Measurements from ENCODE around the gene COX7A2.
A peak's percentile ranks its signal among the peaks of the same experiment; 100 is the strongest.

COX7A2 gene

GRCh38 chr6:75209184-75209723, 34.3 kb downstream of the COX7A2 start:
- H2BK12ac ChIP-seq (ENCODE audit: low read length in 2 of 2), result peak overlapping the region in 1 of 2 experiments; percentile 15
- peaks cover 12% of the 10 kb centered on the region for H3K4me1 ChIP-seq (ENCODE audit: control insufficient read depth, insufficient read depth, low read depth, low read length)
- H3K14ac ChIP-seq (ENCODE audit: low read length in 2 of 2), result no peak overlapping the region
- no peak overlapping the region for H2BK15ac ChIP-seq (ENCODE audit: low read depth, poor library complexity, severe bottlenecking)
- H2AFZ ChIP-seq (ENCODE audit: low read depth, low read length), result no peak overlapping the region
- H3K9ac ChIP-seq (ENCODE audit: low read length), result peak overlapping the region; percentile 37
- H2AK5ac ChIP-seq (ENCODE audit: low read length, severe bottlenecking), result no peak overlapping the region
- WGBS, result 37% methylated on average over 6 of the region's 7 CpGs
- no peak overlapping the region for H3K4ac ChIP-seq (ENCODE audit: low read depth in 1 of 2, low read length in 2 of 2)
- H3K4me2 ChIP-seq (ENCODE audit: low read length, poor library complexity, severe bottlenecking), result no peak overlapping the region
- DNase-seq, result no peak
- H3K18ac ChIP-seq (ENCODE audit: low read depth in 1 of 2, low read length in 2 of 2), result no peak overlapping the region
- H2BK5ac ChIP-seq (ENCODE audit: low read depth, low read length, poor library complexity, severe bottlenecking), result no peak overlapping the region
- H3K27me3 ChIP-seq (ENCODE audit: control insufficient read depth in 1 of 2, insufficient read depth in 1 of 2, low read length in 2 of 2), result no peaks in the 10 kb centered on the region
- no peaks in the 10 kb centered on the region for H3K36me3 ChIP-seq (ENCODE audit: control insufficient read depth in 1 of 2, insufficient read depth in 2 of 2, low read depth in 1 of 2, low read length in 2 of 2)
- H4K8ac ChIP-seq (ENCODE audit: low read length), result no peak overlapping the region
- no peak overlapping the region for H3K27ac ChIP-seq (ENCODE audit: low read length, poor library complexity, severe bottlenecking)
- no peaks in the 10 kb centered on the region for H3K9me3 ChIP-seq (ENCODE audit: control insufficient read depth, low read length)
- H2BK120ac ChIP-seq (ENCODE audit: low read depth, low read length), result no peak overlapping the region
- H3K4me3 ChIP-seq (ENCODE audit: insufficient read depth in 1 of 2, low read depth in 1 of 2, low read length in 2 of 2), result no peak overlapping the region
- H4K91ac ChIP-seq (ENCODE audit: low read length), result no peak overlapping the region
- H3K79me1 ChIP-seq (replicated peaks; ENCODE audit: low read length, poor library complexity, severe bottlenecking), result peaks cover 4% of the 10 kb centered on the region
- no peak overlapping the region for H3K23ac ChIP-seq (ENCODE audit: low read length in 2 of 2)

GRCh38 chr6:75208298-75209183, 35.1 kb downstream of the COX7A2 start:
- Histone ChIP-seq H3K4me1 (ENCODE audit: control insufficient read depth, insufficient read depth, low read depth, low read length) (peaks cover 12% of the 10 kb centered on the region), H3K79me1 (replicated peaks; ENCODE audit: low read length, poor library complexity, severe bottlenecking) (peaks cover 4% of the 10 kb centered on the region), H3K27me3 (ENCODE audit: control insufficient read depth in 1 of 2, insufficient read depth in 1 of 2, low read length in 2 of 2) (no peaks in the 10 kb centered on the region), H2AK5ac (ENCODE audit: low read length, severe bottlenecking) (no peak overlapping the region), H3K14ac (ENCODE audit: low read length in 2 of 2) (no peak overlapping the region), H2BK15ac (ENCODE audit: low read depth, poor library complexity, severe bottlenecking) (peak overlapping the region; percentile 63), H4K91ac (ENCODE audit: low read length) (peak overlapping the region; percentile 28), H3K4me2 (ENCODE audit: low read length, poor library complexity, severe bottlenecking) (peak overlapping the region; percentile 24), H2BK120ac (ENCODE audit: low read depth, low read length) (peak overlapping the region; percentile 35), H3K9ac (ENCODE audit: low read length) (peak overlapping the region; percentile 95), H4K8ac (ENCODE audit: low read length) (peak overlapping the region; percentile 45), H3K18ac (ENCODE audit: low read depth in 1 of 2, low read length in 2 of 2) (peak overlapping the region; percentile 40 to 73), H3K9me3 (ENCODE audit: control insufficient read depth, low read length) (no peaks in the 10 kb centered on the region), H2AFZ (ENCODE audit: low read depth, low read length) (peak overlapping the region; percentile 16), H3K27ac (ENCODE audit: low read length, poor library complexity, severe bottlenecking) (no peak overlapping the region), H3K23ac (ENCODE audit: low read length in 2 of 2) (no peak overlapping the region), H2BK12ac (ENCODE audit: low read length in 2 of 2) (peak overlapping the region; percentile 38 to 81), H2BK5ac (ENCODE audit: low read depth, low read length, poor library complexity, severe bottlenecking) (no peak overlapping the region), H3K4me3 (ENCODE audit: insufficient read depth in 1 of 2, low read depth in 1 of 2, low read length in 2 of 2) (peak overlapping the region in 1 of 2 experiments; percentile 96), H3K4ac (ENCODE audit: low read depth in 1 of 2, low read length in 2 of 2) (peak overlapping the region; percentile 26 to 35), H3K36me3 (ENCODE audit: control insufficient read depth in 1 of 2, insufficient read depth in 2 of 2, low read depth in 1 of 2, low read length in 2 of 2) (no peaks in the 10 kb centered on the region)
- peak; percentile 90 for DNase-seq
- 2% methylated on average over 29 of the region's 33 CpGs for WGBS

- H2BK12ac ChIP-seq (ENCODE audit: low read length in 2 of 2), result peak overlapping the region; percentile 85 to 87
- peak overlapping the region; percentile 94 to 96 for H3K4ac ChIP-seq (ENCODE audit: low read depth in 1 of 2, low read length in 2 of 2)
- peak overlapping the region; percentile 95 for H4K91ac ChIP-seq (ENCODE audit: low read length)
- peak overlapping the region in 1 of 2 experiments; percentile 73 for H3K23ac ChIP-seq (ENCODE audit: low read length in 2 of 2)
- 4% methylated on average over 35 of the region's 35 CpGs for WGBS
- peaks cover 21% of the 10 kb centered on the region for H3K4me1 ChIP-seq (ENCODE audit: control insufficient read depth, insufficient read depth, low read depth, low read length)
- peaks cover 4% of the 10 kb centered on the region for H3K79me1 ChIP-seq (replicated peaks; ENCODE audit: low read length, poor library complexity, severe bottlenecking)
- peak overlapping the region; percentile 98 to 99 for H3K18ac ChIP-seq (ENCODE audit: low read depth in 1 of 2, low read length in 2 of 2)
- peak overlapping the region; percentile 52 for H2AK5ac ChIP-seq (ENCODE audit: low read length, severe bottlenecking)
- H3K27me3 ChIP-seq (ENCODE audit: control insufficient read depth in 1 of 2, insufficient read depth in 1 of 2, low read length in 2 of 2), result no peaks in the 10 kb centered on the region
- peak overlapping the region; percentile 96 for H4K8ac ChIP-seq (ENCODE audit: low read length)
- H2BK5ac ChIP-seq (ENCODE audit: low read depth, low read length, poor library complexity, severe bottlenecking), result no peak overlapping the region
- H3K4me3 ChIP-seq (ENCODE audit: insufficient read depth in 1 of 2, low read depth in 1 of 2, low read length in 2 of 2), result peak overlapping the region; percentile 37 to 96
- H3K9me3 ChIP-seq (ENCODE audit: control insufficient read depth, low read length), result no peaks in the 10 kb centered on the region
- H2BK15ac ChIP-seq (ENCODE audit: low read depth, poor library complexity, severe bottlenecking), result peak overlapping the region; percentile 85
- no peak overlapping the region for H2AFZ ChIP-seq (ENCODE audit: low read depth, low read length)
- H3K4me2 ChIP-seq (ENCODE audit: low read length, poor library complexity, severe bottlenecking), result peak overlapping the region; percentile 93
- peak overlapping the region; percentile 90 for H2BK120ac ChIP-seq (ENCODE audit: low read depth, low read length)
- peak; percentile 84 for DNase-seq
- H3K27ac ChIP-seq (ENCODE audit: low read length, poor library complexity, severe bottlenecking), result peak overlapping the region; percentile 85
- no peaks in the 10 kb centered on the region for H3K36me3 ChIP-seq (ENCODE audit: control insufficient read depth in 1 of 2, insufficient read depth in 2 of 2, low read depth in 1 of 2, low read length in 2 of 2)
- H3K14ac ChIP-seq (ENCODE audit: low read length in 2 of 2), result no peak overlapping the region
- H3K9ac ChIP-seq (ENCODE audit: low read length), result peak overlapping the region; percentile 95
Observed at GRCh38 chr6:75206576-75207342, 36.8 kb downstream of the COX7A2 start.

Measured in mesenchymal stem cell (in vitro differentiated cells and primary cell).